Activated B cell treated with CpG ODN at 0.5 μM for 24 hours (primary cell): ENCODE measurements around the gene MRPL36. TPM values are rescaled to one million over a fixed set of nuclear protein-coding genes. Genes with fewer than 3 reads are reported as not detected.
A peak's percentile ranks its signal among the peaks of the same experiment; 100 is the strongest.

Experiments used
- ATAC-seq: fragments of 200-7000 bp; cut with Tn5 transposase; one replicate; pipeline ENCODE4 v1.10.0; 2021; ENCODE audit warnings: low read depth, mild to moderate bottlenecking, moderate library complexity
- CTCF ChIA-PET: fragments of 350-600 bp; sonication (Branson Sonifier 250); formaldehyde crosslinking; loops from one replicate; lab custom pipeline; 2021; ENCODE audit warnings: antibody characterized with exemption; lab: Charles Lee
- POLR2A ChIA-PET: fragments of 350-600 bp; sonication (Branson Sonifier 250); formaldehyde crosslinking; loops from one replicate; lab custom pipeline; 2021; ENCODE audit warnings: antibody characterized with exemption; lab: Charles Lee
- DNase-seq: peaks from one replicate; pipeline ENCODE4 v3.0.0; 2022
- H3K27ac Mint-ChIP-seq: one replicate; pipeline ENCODE4 v1.8.0; 2020; ENCODE audit warnings: mixed read lengths
- H3K27me3 Mint-ChIP-seq: one replicate; pipeline ENCODE4 v1.8.0; 2021; ENCODE audit warnings: mixed read lengths
- H3K36me3 Mint-ChIP-seq: one replicate; pipeline ENCODE4 v1.8.0; 2021; ENCODE audit warnings: low read depth, mixed read lengths
- H3K4me1 Mint-ChIP-seq: one replicate; pipeline ENCODE4 v1.8.0; 2021; ENCODE audit warnings: mixed read lengths
- H3K4me3 Mint-ChIP-seq: one replicate; pipeline ENCODE4 v1.8.0; 2020; ENCODE audit warnings: mild to moderate bottlenecking, mixed read lengths
- H3K9me3 Mint-ChIP-seq: one replicate; pipeline ENCODE4 v1.8.0; 2020; ENCODE audit warnings: mixed read lengths
- CTCF ChIP-seq: fragments of 200-600 bp; IDR thresholded peaks from one replicate; pipeline ENCODE4 v1.8.0; 2022; ENCODE audit warnings: antibody characterized with exemption, mild to moderate bottlenecking
- intact Hi-C: fragments of 100-400 bp; cut with micrococcal nuclease; formaldehyde crosslinking; loops from one replicate; pipeline ENCODE4 v1.15.1; 2024
- total RNA-seq: library from RNA; stranded (reverse); gene quantifications from 2 replicates; pipeline ENCODE4 v1.2.3, GENCODE V29; 2022

Gene MRPL36
- total RNA-seq, 1 donor from 2014 or later, result 28.7 TPM

- no peak overlapping the region for H3K27ac Mint-ChIP-seq
Observed at GRCh38 chr5:1806199-1806598, 6.6 kb upstream of the MRPL36 start.

GRCh38 chr5:1805736-1806135 is 6.1 kb upstream of the MRPL36 start:
- no peak for TF ChIP-seq CTCF
- H3K4me1 Mint-ChIP-seq, result peaks cover 17% of the 10 kb centered on the region
- H3K4me3 Mint-ChIP-seq, result no peak overlapping the region
- intact Hi-C loops, result no loop called here
- H3K27me3 Mint-ChIP-seq, result no peaks in the 10 kb centered on the region
- H3K9me3 Mint-ChIP-seq, result no peaks in the 10 kb centered on the region
- CTCF ChIA-PET, result no interaction called here
- H3K36me3 Mint-ChIP-seq, result peaks cover 80% of the 10 kb centered on the region
- ATAC-seq (no peak), DNase-seq (no peak)
- POLR2A ChIA-PET, result interaction anchor here (0.7 kb wide), 1 partner anchor 10 kb away, joined by 4 read pairs; no protein-coding TSS in a partner anchor
- no peak overlapping the region for H3K27ac Mint-ChIP-seq

More at GRCh38 chr5:1806199-1806598, 6.6 kb upstream of the MRPL36 start:
- Mint-ChIP-seq H3K4me3 (no peak overlapping the region), H3K36me3 (peaks cover 82% of the 10 kb centered on the region), H3K4me1 (peaks cover 15% of the 10 kb centered on the region), H3K27me3 (no peaks in the 10 kb centered on the region), H3K9me3 (no peaks in the 10 kb centered on the region)
- no peak for TF ChIP-seq CTCF
- ChIA-PET CTCF (no interaction called here), POLR2A (no interaction called here)
- intact Hi-C loops, result no loop called here
- no peak for DNase-seq
- no peak for ATAC-seq

GRCh38 chr5:1805326-1805725 is 5.7 kb upstream of the MRPL36 start:
- no peaks in the 10 kb centered on the region for H3K27me3 Mint-ChIP-seq
- ChIA-PET CTCF (no interaction called here), POLR2A (interaction anchor here (0.7 kb wide), 1 partner anchor 10 kb away, joined by 4 read pairs; no protein-coding TSS in a partner anchor)
- no peak for TF ChIP-seq CTCF
- H3K9me3 Mint-ChIP-seq, result no peaks in the 10 kb centered on the region
- no peak overlapping the region for H3K27ac Mint-ChIP-seq
- intact Hi-C loops, result no loop called here
- no peak for DNase-seq
- peaks cover 80% of the 10 kb centered on the region for H3K36me3 Mint-ChIP-seq
- ATAC-seq, result no peak
- H3K4me3 Mint-ChIP-seq, result no peak overlapping the region
- H3K4me1 Mint-ChIP-seq, result peaks cover 21% of the 10 kb centered on the region

- intact Hi-C loops, result loop anchor here (5.0 kb wide), 1 partner anchor 1262 kb away; no protein-coding TSS in a partner anchor
- no peak for TF ChIP-seq CTCF
- no peak overlapping the region for H3K27ac Mint-ChIP-seq
- ChIA-PET POLR2A (no interaction called here), CTCF (no interaction called here)
- H3K36me3 Mint-ChIP-seq, result peaks cover 76% of the 10 kb centered on the region
- no peaks in the 10 kb centered on the region for H3K9me3 Mint-ChIP-seq
- peaks cover 26% of the 10 kb centered on the region for H3K4me1 Mint-ChIP-seq
- DNase-seq, result no peak
- no peaks in the 10 kb centered on the region for H3K27me3 Mint-ChIP-seq
- ATAC-seq, result no peak
- no peak overlapping the region for H3K4me3 Mint-ChIP-seq
Observed at GRCh38 chr5:1804001-1804690, 4.5 kb upstream of the MRPL36 start.

- Mint-ChIP-seq H3K4me3 (peak overlapping the region; percentile 50), H3K27me3 (no peaks in the 10 kb centered on the region), H3K9me3 (no peaks in the 10 kb centered on the region), H3K27ac (no peak overlapping the region), H3K4me1 (peaks cover 34% of the 10 kb centered on the region), H3K36me3 (peaks cover 71% of the 10 kb centered on the region)
- intact Hi-C loops, result loop anchor here (5.0 kb wide), 1 partner anchor 1261 kb away; no protein-coding TSS in a partner anchor
- TF ChIP-seq CTCF, result no peak
- DNase-seq (no peak), ATAC-seq (no peak)
- ChIA-PET POLR2A (interaction anchor here (0.6 kb wide), 1 partner anchor 244 kb away, joined by 4 read pairs; no protein-coding TSS in a partner anchor), CTCF (no interaction called here)
Observed at GRCh38 chr5:1803192-1803591, 3.6 kb upstream of the MRPL36 start.
